ENCODE results near the gene POLR2H.

- TF ChIP-seq CTCF (conservative IDR thresholded peaks at IDR 0.05), result peak; percentile 86
- no peak for TF ChIP-seq EZH2 (IDR thresholded peaks at IDR 0.05; ENCODE audit: low read depth)
Measured at GRCh38 chr3:184345317-184346144, 16.0 kb upstream of the POLR2H start.

Data from PC-9 (cell line).